ENCODE measurements around the gene PBX4.

- TF ChIP-seq POLR2A (IDR thresholded peaks at IDR 0.05) (peak in 1 of 3 donors; percentile 11), CTCF (IDR thresholded peaks at IDR 0.05) (no peak)
Observed at GRCh38 chr19:19618219-19619051, at the start of gene PBX4.
